HEK293 (cell line): ENCODE results near the gene LIPN.

ENCODE experiments used
- CTCF ChIA-PET: fragments of 350-600 bp; formaldehyde crosslinking; extraction: SDS; loops from one replicate; lab custom pipeline; 2021; ENCODE audit warnings: antibody characterized with exemption; lab: Yijun Ruan, JAX
- POLR2A ChIA-PET: fragments of 300-600 bp; formaldehyde crosslinking; extraction: SDS; loops from one replicate; lab custom pipeline; 2020; ENCODE audit warnings: antibody characterized with exemption, inconsistent platforms; lab: Yijun Ruan, JAX
- H3K27ac ChIP-seq: fragments of 200-500 bp; sonication (Bioruptor generic); 2 replicates; pipeline ENCODE4 v1.5.1; 2014; ENCODE audit warnings: low read depth, low read length, control low read depth, inconsistent platforms; ENCODE audit errors: extremely low read depth
- H3K36me3 ChIP-seq, 2 experiments: fragments of 200-500 bp in 1 of 2; sonication (Bioruptor generic) in 1 of 2; 1 replicate in 1 of 2; 2 replicates in 1 of 2; pipeline ENCODE4 v1.5.1; 2014 to 2017; ENCODE audit warnings: inconsistent platforms in 2 of 2, low read length in 2 of 2; ENCODE audit not compliant: control insufficient read depth in 2 of 2, insufficient read depth in 1 of 2
- H3K4me1 ChIP-seq: fragments of 200-500 bp; sonication (Bioruptor generic); 2 replicates; pipeline ENCODE4 v1.5.1; 2014; ENCODE audit warnings: mild to moderate bottlenecking, low read length, inconsistent platforms; ENCODE audit not compliant: control insufficient read depth, insufficient read depth
- H3K4me3 ChIP-seq: 2 replicates; pipeline ENCODE4 v1.5.1; 2011; ENCODE audit warnings: low read depth, mild to moderate bottlenecking, control low read depth, low read length, moderate library complexity
- H3K9me3 ChIP-seq: fragments of 200-500 bp; sonication (Bioruptor generic); 2 replicates; pipeline ENCODE4 v1.5.1; 2014; ENCODE audit warnings: low read depth, low read length, inconsistent platforms; ENCODE audit not compliant: control insufficient read depth, insufficient read depth
- ATF2 ChIP-seq: fragments of 450-650 bp; formaldehyde crosslinking; IDR thresholded peaks from 2 replicates; pipeline ENCODE4 v1.5.1; 2016; ENCODE audit warnings: missing biosample characterization, missing genetic modification characterization, low read depth
- HIC1 ChIP-seq: fragments of 450-650 bp; formaldehyde crosslinking; IDR thresholded peaks from 2 replicates; pipeline ENCODE4 v1.5.1; 2016; ENCODE audit warnings: missing biosample characterization, missing genetic modification characterization
- WT1 ChIP-seq: fragments of 450-650 bp; formaldehyde crosslinking; IDR thresholded peaks from 2 replicates; pipeline ENCODE4 v1.5.1; 2016; ENCODE audit warnings: missing biosample characterization, missing genetic modification characterization
- ZBTB6 ChIP-seq: fragments of 450-650 bp; formaldehyde crosslinking; IDR thresholded peaks from 2 replicates; pipeline ENCODE4 v1.5.1; 2017; ENCODE audit warnings: missing biosample characterization, missing genetic modification characterization
- ZNF155 ChIP-seq: fragments of 450-650 bp; formaldehyde crosslinking; IDR thresholded peaks from 2 replicates; pipeline ENCODE4 v1.5.1; 2016; ENCODE audit warnings: missing biosample characterization, missing genetic modification characterization
- ZNF175 ChIP-seq: fragments of 450-650 bp; formaldehyde crosslinking; IDR thresholded peaks from 2 replicates; pipeline ENCODE4 v1.5.1; 2016; ENCODE audit warnings: missing biosample characterization, missing genetic modification characterization
- ZNF184 ChIP-seq: fragments of 450-650 bp; IDR thresholded peaks from 2 replicates; pipeline ENCODE4 v1.5.1; 2018; ENCODE audit warnings: missing biosample characterization, mild to moderate bottlenecking, missing genetic modification characterization
- ZNF214 ChIP-seq: fragments of 450-650 bp; formaldehyde crosslinking; IDR thresholded peaks from 2 replicates; pipeline ENCODE4 v1.5.1; 2017; ENCODE audit warnings: missing biosample characterization, mild to moderate bottlenecking, missing genetic modification characterization, borderline replicate concordance
- ZNF239 ChIP-seq: fragments of 450-650 bp; formaldehyde crosslinking; IDR thresholded peaks from 2 replicates; pipeline ENCODE4 v1.5.1; 2016; ENCODE audit warnings: missing biosample characterization, missing genetic modification characterization
- ZNF341 ChIP-seq: fragments of 450-650 bp; formaldehyde crosslinking; IDR thresholded peaks from 2 replicates; pipeline ENCODE4; 2016; ENCODE audit warnings: low read depth, missing biosample characterization, missing genetic modification characterization
- ZNF426 ChIP-seq: fragments of 450-650 bp; formaldehyde crosslinking; IDR thresholded peaks from 2 replicates; pipeline ENCODE4 v1.5.1; 2017; ENCODE audit warnings: missing biosample characterization, missing genetic modification characterization, mild to moderate bottlenecking, inconsistent platforms, moderate library complexity
- ZNF48 ChIP-seq: fragments of 450-650 bp; formaldehyde crosslinking; IDR thresholded peaks from 2 replicates; pipeline ENCODE4 v1.5.1; 2016; ENCODE audit warnings: missing biosample characterization, missing genetic modification characterization
- ZNF555 ChIP-seq: fragments of 450-650 bp; formaldehyde crosslinking; conservative IDR thresholded peaks from 2 replicates; pipeline ENCODE4 v1.5.1; 2017; ENCODE audit warnings: missing biosample characterization, mild to moderate bottlenecking, missing genetic modification characterization, inconsistent platforms
- ZNF629 ChIP-seq: fragments of 450-650 bp; formaldehyde crosslinking; IDR thresholded peaks from 2 replicates; pipeline ENCODE4 v1.5.1; 2017; ENCODE audit warnings: missing biosample characterization, missing genetic modification characterization
- ZNF654 ChIP-seq: fragments of 450-650 bp; formaldehyde crosslinking; IDR thresholded peaks from 2 replicates; pipeline ENCODE4 v1.5.1; 2016; ENCODE audit warnings: low read depth, missing biosample characterization, missing genetic modification characterization
- ZNF707 ChIP-seq: fragments of 450-650 bp; formaldehyde crosslinking; IDR thresholded peaks from 2 replicates; pipeline ENCODE4 v1.5.1; 2016; ENCODE audit warnings: missing biosample characterization, missing genetic modification characterization
- TF ChIP-seq, protein P1 (sequence below): fragments of 450-650 bp; formaldehyde crosslinking; IDR thresholded peaks from 2 replicates; pipeline ENCODE4 v1.5.1; 2016; ENCODE audit warnings: missing biosample characterization, missing genetic modification characterization
- TF ChIP-seq, protein P2 (sequence below): fragments of 450-650 bp; formaldehyde crosslinking; IDR thresholded peaks from 2 replicates; pipeline ENCODE4 v1.5.1; 2017; ENCODE audit warnings: missing biosample characterization, missing genetic modification characterization

The LIPN gene

GRCh38 chr10:88730864-88731263 is 29.0 kb upstream of the LIPN start:
- no peaks in the 10 kb centered on the region for H3K36me3 ChIP-seq
- ChIA-PET CTCF (no interaction called here), POLR2A (no interaction called here)
- TF ChIP-seq ZNF155 (tag by site-specific recombination) (no peak), ATF2 (tag by site-specific recombination) (no peak), ZNF654 (tag by site-specific recombination) (no peak), ZNF175 (tag by site-specific recombination) (no peak), ZNF184 (tag by site-specific recombination) (no peak)
- no peak overlapping the region for H3K27ac ChIP-seq
- no peak overlapping the region for H3K4me3 ChIP-seq
- H3K9me3 ChIP-seq, result no peaks in the 10 kb centered on the region
- H3K4me1 ChIP-seq, result no peaks in the 10 kb centered on the region

GRCh38 chr10:88731296-88731695 is 28.5 kb upstream of the LIPN start:
- no peak overlapping the region for H3K4me3 ChIP-seq
- ChIA-PET CTCF (no interaction called here), POLR2A (no interaction called here)
- TF ChIP-seq ZNF629 (no peak), ZNF214 (tag by site-specific recombination) (no peak), ZNF48 (no peak), ZNF155 (tag by site-specific recombination) (no peak), ZNF707 (tag by site-specific recombination) (no peak), ZNF239 (tag by site-specific recombination) (no peak), ZBTB6 (tag by site-specific recombination) (no peak)
- TF ChIP-seq, protein P1, sequence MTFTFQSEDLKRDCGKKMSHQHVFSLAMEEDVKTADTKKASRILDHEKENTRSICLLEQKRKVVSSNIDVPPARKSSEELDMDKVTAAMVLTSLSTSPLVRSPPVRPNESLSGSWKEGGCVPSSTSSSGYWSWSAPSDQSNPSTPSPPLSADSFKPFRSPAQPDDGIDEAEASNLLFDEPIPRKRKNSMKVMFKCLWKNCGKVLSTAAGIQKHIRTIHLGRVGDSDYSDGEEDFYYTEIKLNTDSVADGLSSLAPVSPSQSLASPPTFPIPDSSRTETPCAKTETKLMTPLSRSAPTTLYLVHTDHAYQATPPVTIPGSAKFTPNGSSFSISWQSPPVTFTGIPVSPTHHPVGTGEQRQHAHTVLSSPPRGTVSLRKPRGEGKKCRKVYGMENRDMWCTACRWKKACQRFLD, result no peak
- TF ChIP-seq, protein P2, sequence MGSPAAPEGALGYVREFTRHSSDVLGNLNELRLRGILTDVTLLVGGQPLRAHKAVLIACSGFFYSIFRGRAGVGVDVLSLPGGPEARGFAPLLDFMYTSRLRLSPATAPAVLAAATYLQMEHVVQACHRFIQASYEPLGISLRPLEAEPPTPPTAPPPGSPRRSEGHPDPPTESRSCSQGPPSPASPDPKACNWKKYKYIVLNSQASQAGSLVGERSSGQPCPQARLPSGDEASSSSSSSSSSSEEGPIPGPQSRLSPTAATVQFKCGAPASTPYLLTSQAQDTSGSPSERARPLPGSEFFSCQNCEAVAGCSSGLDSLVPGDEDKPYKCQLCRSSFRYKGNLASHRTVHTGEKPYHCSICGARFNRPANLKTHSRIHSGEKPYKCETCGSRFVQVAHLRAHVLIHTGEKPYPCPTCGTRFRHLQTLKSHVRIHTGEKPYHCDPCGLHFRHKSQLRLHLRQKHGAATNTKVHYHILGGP, result no peak
- H3K9me3 ChIP-seq, result no peaks in the 10 kb centered on the region
- no peaks in the 10 kb centered on the region for H3K4me1 ChIP-seq
- H3K27ac ChIP-seq, result no peak overlapping the region
- H3K36me3 ChIP-seq, result no peaks in the 10 kb centered on the region

DNA sequence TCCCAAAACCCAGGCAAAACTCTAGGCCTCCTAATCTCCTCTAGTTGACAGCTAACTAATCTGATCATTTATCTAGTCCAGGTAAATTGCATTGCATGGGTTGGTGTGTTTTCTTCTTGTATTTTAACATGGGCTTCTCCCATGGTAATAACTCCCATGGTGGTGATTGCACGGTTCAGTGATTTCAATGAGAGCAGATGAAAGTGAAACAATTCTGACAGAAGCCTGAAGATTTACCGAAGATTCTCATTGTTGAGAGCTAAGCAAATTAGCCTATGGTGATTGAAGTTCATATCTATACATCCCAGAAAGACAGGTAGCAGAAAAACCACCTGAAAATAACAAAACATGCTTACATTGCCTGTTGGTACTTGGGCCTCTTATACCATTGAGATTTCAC is 26.6 kb upstream of the LIPN start:
- no peak for TF ChIP-seq ZNF555 (tag by site-specific recombination)
- no peak for TF ChIP-seq WT1
- no peak for TF ChIP-seq ZNF341 (tag by site-specific recombination)
- no peak for TF ChIP-seq HIC1 (tag by site-specific recombination)
- TF ChIP-seq ZNF426 (tag by site-specific recombination), result no peak
- TF ChIP-seq, all 188 proteins: peak for 0
- no peak overlapping the region for H3K4me3 ChIP-seq
- no peaks in the 10 kb centered on the region for H3K9me3 ChIP-seq
- no peaks in the 10 kb centered on the region for H3K36me3 ChIP-seq
- no peak overlapping the region for H3K27ac ChIP-seq
- POLR2A ChIA-PET, result no interaction called here
- H3K4me1 ChIP-seq, result no peaks in the 10 kb centered on the region
- CTCF ChIA-PET, result interaction anchor here (0.8 to 1.6 kb wide), 3 partner anchors 39 to 168 kb away, joined by 3 read pairs; no protein-coding TSS in a partner anchor
